ENCODE data around the gene HDAC4. TPM values are rescaled to one million over a fixed set of nuclear protein-coding genes. Genes with fewer than 3 reads are reported as not detected.
A peak's percentile ranks its signal among the peaks of the same experiment; 100 is the strongest.

The HDAC4 gene
- total and polyA plus RNA-seq, 8 donors: 1.7 to 98.8 (median 24.5) TPM

GRCh38 chr2:239092571-239093294 is 308.1 kb downstream of the HDAC4 start:
- Histone ChIP-seq H3K27ac (peak overlapping the region in 1 of 5 donors; percentile 34), H3K36me3 (peaks cover 10 to 82% (median 77%) of the 10 kb centered on the region in 4 donors), H3K4me3 (no peak overlapping the region), H3K27me3 (no peaks in the 10 kb centered on the region), H3K4me1 (peaks cover 0 to 3% (median 0%) of the 10 kb centered on the region in 4 donors), H3K9me3 (no peaks in the 10 kb centered on the region)
- TF ChIP-seq POLR2A (IDR thresholded peaks at IDR 0.05): no peak
- no peak for TF ChIP-seq POLR2AphosphoS5 (IDR thresholded peaks at IDR 0.05)
- no peak for TF ChIP-seq CTCF (IDR thresholded peaks at IDR 0.05)
- no peak for TF ChIP-seq EP300 (IDR thresholded peaks at IDR 0.05)
- no peak for DNase-seq
- intact Hi-C loops (cut with DNase I; ENCODE audit: low total_unique reads): no loop called here
- WGBS, 5 donors: 91 to 94% (median 92%) methylated on average over 25 to 27 of the region's 27 CpGs

GRCh38 chr2:239089884-239090283 is 310.9 kb downstream of the HDAC4 start:
- H3K36me3 ChIP-seq: peaks cover 15 to 76% (median 73%) of the 10 kb centered on the region in 4 donors
- 82 to 94% (median 91%) methylated on average over 13 of the region's 13 CpGs for WGBS, 5 donors
- DNase-seq: no peak
- H3K9me3 ChIP-seq: no peaks in the 10 kb centered on the region
- H3K27ac ChIP-seq: no peak overlapping the region
- no peaks in the 10 kb centered on the region for H3K27me3 ChIP-seq
- TF ChIP-seq CTCF (IDR thresholded peaks at IDR 0.05) (no peak), EP300 (IDR thresholded peaks at IDR 0.05) (no peak), POLR2A (IDR thresholded peaks at IDR 0.05) (no peak), POLR2AphosphoS5 (IDR thresholded peaks at IDR 0.05) (no peak)
- H3K4me3 ChIP-seq: no peak overlapping the region
- no peaks in the 10 kb centered on the region for H3K4me1 ChIP-seq
- intact Hi-C loops (cut with DNase I; ENCODE audit: low total_unique reads): no loop called here

GRCh38 chr2:239087046-239087710 is 313.6 kb downstream of the HDAC4 start:
- no peaks in the 10 kb centered on the region for H3K4me1 ChIP-seq
- H3K27me3 ChIP-seq: no peaks in the 10 kb centered on the region
- DNase-seq: no peak
- no peak overlapping the region for H3K4me3 ChIP-seq
- 93 to 97% (median 96%) methylated on average over 13 to 21 of the region's 21 CpGs for WGBS, 5 donors
- H3K27ac ChIP-seq: no peak overlapping the region
- no peaks in the 10 kb centered on the region for H3K9me3 ChIP-seq
- intact Hi-C loops (cut with DNase I; ENCODE audit: low total_unique reads): no loop called here
- TF ChIP-seq EP300 (IDR thresholded peaks at IDR 0.05): no peak
- no peak for TF ChIP-seq POLR2AphosphoS5 (IDR thresholded peaks at IDR 0.05)
- TF ChIP-seq POLR2A (IDR thresholded peaks at IDR 0.05): no peak
- peaks cover 9 to 73% (median 69%) of the 10 kb centered on the region in 4 donors for H3K36me3 ChIP-seq

- DNase-seq: no peak
- Histone ChIP-seq H3K4me3 (no peak overlapping the region), H3K4me1 (no peaks in the 10 kb centered on the region), H3K27me3 (no peaks in the 10 kb centered on the region), H3K9me3 (no peaks in the 10 kb centered on the region), H3K27ac (no peak overlapping the region), H3K36me3 (peaks cover 13 to 78% (median 72%) of the 10 kb centered on the region in 4 donors)
- 90 to 95% (median 92%) methylated on average over 23 to 28 of the region's 28 CpGs for WGBS, 5 donors
- TF ChIP-seq EP300 (IDR thresholded peaks at IDR 0.05): no peak
- no peak for TF ChIP-seq CTCF (IDR thresholded peaks at IDR 0.05)
- TF ChIP-seq POLR2AphosphoS5 (IDR thresholded peaks at IDR 0.05): no peak
- no peak for TF ChIP-seq POLR2A (IDR thresholded peaks at IDR 0.05)
- intact Hi-C loops (cut with DNase I; ENCODE audit: low total_unique reads): no loop called here
Measured at GRCh38 chr2:239086325-239087020, 314.3 kb downstream of the HDAC4 start.

Data from stomach (tissue), 9 donors.